H1 (cell line): ENCODE data around the gene SNED1. TPM values are rescaled to one million over a fixed set of nuclear protein-coding genes. Genes with fewer than 3 reads are reported as not detected.

ENCODE experiments used
- CTCF ChIA-PET: fragments of 300-600 bp; sonication (Branson Sonifier 250); formaldehyde crosslinking; loops from one replicate; lab custom pipeline; 2021; ENCODE audit not compliant: partially characterized antibody; lab: Charles Lee
- POLR2A ChIA-PET: fragments of 300-600 bp; sonication (Branson Sonifier 250); formaldehyde crosslinking; loops from one replicate; lab custom pipeline; 2021; ENCODE audit warnings: inconsistent platforms; ENCODE audit not compliant: partially characterized antibody; lab: Charles Lee
- DNase-seq, 2 experiments: peaks; one replicate each; pipeline versions ENCODE4 v3.0.0 to v3.0.0-alpha.2; 2010 to 2022; ENCODE audit warnings: low spot score in 2 of 2, low read depth in 1 of 2, mixed read lengths in 1 of 2
- FAIRE-seq: peaks from 2 replicates; lab custom pipeline; 2011; peaks lifted over from hg19 to GRCh38; lab: Jason Lieb, UNC
- H2AFZ ChIP-seq: 2 replicates; pipeline ENCODE4 v1.8.1; 2012; ENCODE audit warnings: low read length, inconsistent platforms
- H2AK5ac ChIP-seq: 2 replicates; pipeline ENCODE4 v1.6.1; 2013; ENCODE audit warnings: low read depth, low read length
- H2BK120ac ChIP-seq: replicated peaks from 2 replicates; pipeline ENCODE3; 2013; ENCODE audit warnings: low read depth, low read length, inconsistent platforms
- H2BK12ac ChIP-seq: 2 replicates; pipeline ENCODE4 v1.6.1; 2013; ENCODE audit warnings: low read depth, low read length
- H2BK15ac ChIP-seq: 2 replicates; pipeline ENCODE4 v1.6.1; 2013; ENCODE audit warnings: low read length
- H2BK20ac ChIP-seq: 2 replicates; pipeline ENCODE4 v1.6.1; 2013; ENCODE audit warnings: low read length
- H2BK5ac ChIP-seq: 2 replicates; pipeline ENCODE4 v1.6.1; 2013; ENCODE audit warnings: low read depth, low read length
- H3K14ac ChIP-seq: 2 replicates; pipeline ENCODE4 v1.6.1; 2013; ENCODE audit warnings: inconsistent platforms; ENCODE audit not compliant: insufficient read length
- H3K18ac ChIP-seq: 2 replicates; pipeline ENCODE4 v1.6.1; 2013; ENCODE audit warnings: low read length; ENCODE audit errors: extremely low read depth
- H3K23ac ChIP-seq: 2 replicates; pipeline ENCODE4 v1.6.1; 2013; ENCODE audit warnings: inconsistent platforms; ENCODE audit not compliant: insufficient read length
- H3K23me2 ChIP-seq: 2 replicates; pipeline ENCODE4 v1.6.1; 2013; ENCODE audit warnings: low read depth, low read length
- H3K27ac ChIP-seq: 2 replicates; pipeline ENCODE4 v1.6.1; 2011; ENCODE audit warnings: low read depth, low read length, inconsistent platforms
- H3K27me3 ChIP-seq, 4 experiments: replicated peaks in 1 of 4; 1 replicate in 1 of 4; 2 replicates in 3 of 4; pipeline versions ENCODE4 v1.6.1 to v1.8.1; 2011 to 2013; ENCODE audit warnings: low read length in 3 of 4, mild to moderate bottlenecking in 3 of 4, inconsistent platforms in 2 of 4, mixed read lengths in 2 of 4, moderate library complexity in 1 of 4; ENCODE audit not compliant: control insufficient read depth in 3 of 4, insufficient read depth in 3 of 4; ENCODE audit errors: extremely low read depth in 1 of 4
- H3K36me3 ChIP-seq, 4 experiments: 2 replicates each; pipeline versions ENCODE4 v1.6.1 to v1.8.1; 2011 to 2013; ENCODE audit warnings: mild to moderate bottlenecking in 4 of 4, low read length in 3 of 4, moderate library complexity in 2 of 4, control low read depth in 1 of 4, inconsistent platforms in 1 of 4; ENCODE audit not compliant: insufficient read depth in 4 of 4, control insufficient read depth in 2 of 4
- H3K4ac ChIP-seq: replicated peaks from 2 replicates; pipeline ENCODE3; 2013; ENCODE audit warnings: low read length, low read depth, mixed read lengths, inconsistent platforms; ENCODE audit not compliant: insufficient read length
- H3K4me1 ChIP-seq, 4 experiments: replicated peaks in 1 of 4; 1 replicate in 1 of 4; 2 replicates in 3 of 4; pipeline versions ENCODE4 v1.6.1 to v1.8.1; 2011 to 2013; ENCODE audit warnings: low read length in 3 of 4, inconsistent platforms in 2 of 4, mixed read lengths in 1 of 4; ENCODE audit not compliant: insufficient read depth in 4 of 4, control insufficient read depth in 3 of 4
- H3K4me2 ChIP-seq, 2 experiments: 2 replicates each; pipeline versions ENCODE4 v1.6.1 to v1.8.1; 2011 to 2013; ENCODE audit warnings: low read depth in 2 of 2, low read length in 2 of 2, control low read depth in 1 of 2, inconsistent platforms in 1 of 2, mild to moderate bottlenecking in 1 of 2; ENCODE audit not compliant: insufficient read depth in 1 of 2
- H3K4me3 ChIP-seq, 4 experiments: fragments of 200-600, 300-600 bp in 1 of 4; sonication (generic), shearing (Covaris generic), sonication (Bioruptor Twin) in 1 of 4; 2 replicates each; pipeline versions ENCODE4 v1.5.1 to v1.8.1; 2011 to 2016; ENCODE audit warnings: low read length in 4 of 4, low read depth in 3 of 4, control low read depth in 2 of 4, inconsistent platforms in 2 of 4, mild to moderate bottlenecking in 2 of 4, mixed read lengths in 1 of 4, moderate library complexity in 1 of 4; ENCODE audit not compliant: insufficient read depth in 2 of 4; ENCODE audit errors: extremely low read depth in 1 of 4
- H3K56ac ChIP-seq: replicated peaks from 2 replicates; pipeline ENCODE3; 2013; ENCODE audit warnings: low read depth, mild to moderate bottlenecking, mixed read lengths, low read length, inconsistent platforms; ENCODE audit not compliant: insufficient read length
- H3K79me1 ChIP-seq: 2 replicates; pipeline ENCODE4 v1.6.1; 2013; ENCODE audit warnings: low read depth, low read length, control low read depth
- H3K79me2 ChIP-seq, 2 experiments: 2 replicates each; pipeline versions ENCODE4 v1.6.1 to v1.8.1; 2012 to 2013; ENCODE audit warnings: low read length in 2 of 2, mild to moderate bottlenecking in 2 of 2, inconsistent platforms in 1 of 2; ENCODE audit not compliant: insufficient read depth in 2 of 2, control insufficient read depth in 1 of 2
- H3K9ac ChIP-seq, 4 experiments: replicated peaks in 1 of 4; 1 replicate in 1 of 4; 2 replicates in 3 of 4; pipeline versions ENCODE4 v1.6.1 to v1.8.1; 2011 to 2013; ENCODE audit warnings: low read depth in 3 of 4, low read length in 3 of 4, control low read depth in 2 of 4, mild to moderate bottlenecking in 2 of 4, moderate library complexity in 2 of 4, inconsistent platforms in 1 of 4; ENCODE audit errors: extremely low read depth in 1 of 4
- H3K9me3 ChIP-seq, 2 experiments: 2 replicates each; pipeline versions ENCODE4 v1.6.1 to v1.8.1; 2012 to 2013; ENCODE audit warnings: mild to moderate bottlenecking in 2 of 2, moderate library complexity in 2 of 2, control low read depth in 1 of 2, inconsistent platforms in 1 of 2, low read depth in 1 of 2, low read length in 1 of 2, mixed read lengths in 1 of 2; ENCODE audit not compliant: insufficient read depth in 2 of 2
- H4K20me1 ChIP-seq, 2 experiments: replicated peaks in 1 of 2; 2 replicates each; pipeline versions ENCODE3 to v1.8.1; 2011 to 2013; ENCODE audit warnings: inconsistent platforms in 2 of 2, low read length in 2 of 2, mild to moderate bottlenecking in 1 of 2; ENCODE audit not compliant: insufficient read depth in 2 of 2, control insufficient read depth in 1 of 2
- H4K5ac ChIP-seq: 2 replicates; pipeline ENCODE4 v1.6.1; 2013; ENCODE audit warnings: low read length, low read depth, mixed read lengths, inconsistent platforms; ENCODE audit not compliant: insufficient read length
- H4K8ac ChIP-seq: 2 replicates; pipeline ENCODE4 v1.8.0; 2013; ENCODE audit warnings: mild to moderate bottlenecking, moderate library complexity, low read length, inconsistent platforms; ENCODE audit not compliant: insufficient read depth; ENCODE audit errors: extremely low read depth
- H4K91ac ChIP-seq: replicated peaks from 2 replicates; pipeline ENCODE3; 2013; ENCODE audit warnings: low read length, mixed read lengths, inconsistent platforms; ENCODE audit not compliant: insufficient read length
- ASH2L ChIP-seq: fragments of 200-600, 300-600 bp; sonication (generic); IDR thresholded peaks from one replicate; pipeline ENCODE4 v1.7.1; 2017; ENCODE audit warnings: low read length
- ATF2 ChIP-seq: IDR thresholded peaks from 2 replicates; pipeline ENCODE4 v1.6.1; 2012; ENCODE audit warnings: low read length, inconsistent platforms
- BACH1 ChIP-seq: IDR thresholded peaks from 2 replicates; pipeline ENCODE4 v1.6.1; 2012; ENCODE audit warnings: low read length, improper control_type of control experiment
- CEBPB ChIP-seq: IDR thresholded peaks from 2 replicates; pipeline ENCODE4 v1.6.1; 2012; ENCODE audit warnings: low read depth, low read length
- CTCF ChIP-seq, 3 experiments: IDR thresholded peaks; 1 replicate in 2 of 3; 2 replicates in 1 of 3; pipeline versions ENCODE4 v1.5.1 to v1.6.1; 2011; ENCODE audit warnings: low read length in 3 of 3, mild to moderate bottlenecking in 3 of 3, inconsistent platforms in 2 of 3, low read depth in 1 of 3, moderate library complexity in 1 of 3; ENCODE audit not compliant: insufficient read depth in 1 of 3; ENCODE audit errors: control extremely low read depth in 1 of 3
- FOSL1 ChIP-seq: IDR thresholded peaks from 2 replicates; pipeline ENCODE4 v1.6.1; 2011; ENCODE audit warnings: mild to moderate bottlenecking, low read depth, low read length, moderate library complexity; ENCODE audit not compliant: insufficient read depth
- JUN ChIP-seq: IDR thresholded peaks from 2 replicates; pipeline ENCODE4 v1.6.1; 2011; ENCODE audit warnings: low read depth, mild to moderate bottlenecking, improper control_type of control experiment, low read length
- WGBS, 2 experiments: shearing (Covaris generic) in 1 of 2; methylation state at CpG; one replicate each; pipeline versions ENCODE4 v1.1.6 to v1.1.7; 2013 to 2015; ENCODE audit warnings: low lambda C conversion rate in 2 of 2, mixed read lengths in 2 of 2, inconsistent platforms in 1 of 2, low coverage in 1 of 2, missing lambda C conversion rate in 1 of 2; ENCODE audit not compliant: insufficient replicate concordance in 2 of 2, insufficient coverage in 1 of 2, insufficient read length in 1 of 2; ENCODE audit errors: extremely low coverage in 1 of 2, missing lambda C conversion rate in 1 of 2; 5-methylcytosine and 5-hydroxymethylcytosine counted together
- polyA plus RNA-seq, 7 experiments: library from polyadenylated mRNA; depleted of rRNA in 3 of 7; stranded (reverse) in 5 of 7; unstranded in 2 of 7; fragments of >200 nt in 5 of 7; fragments of 200-250 nt in 2 of 7; gene quantifications; 1 replicate in 5 of 7; 2 replicates in 1 of 7; 4 replicates in 1 of 7; pipeline versions ENCODE4 v1.2.1 to v1.2.3, GENCODE V29; 2011 to 2013; ENCODE audit warnings: missing spikeins in 2 of 7, mixed read lengths in 2 of 7
- total RNA-seq: library from RNA; stranded (reverse); fragmentation: NEBNext Ultra II Directional; extraction: Animal tissue kit (Norgen Biotek cat#: 25700); gene quantifications from 2 replicates; pipeline ENCODE4 v1.2.1, GENCODE V29; 2021

Gene SNED1
- total and polyA plus RNA-seq, 2 of the 8 experiments (the other 6 are each of a cell fraction or from before 2014, with no cell fraction given) = 1.9 TPM

GRCh38 chr2:241002275-241003046 is 4.0 kb downstream of the SNED1 start:
- no peak for DNase-seq
- H3K4me3 ChIP-seq = no peak overlapping the region
- no peak overlapping the region for H3K23ac ChIP-seq
- no peak overlapping the region for H4K91ac ChIP-seq
- no peak overlapping the region for H3K4ac ChIP-seq
- no peak overlapping the region for H2BK20ac ChIP-seq
- no peaks in the 10 kb centered on the region for H3K79me1 ChIP-seq
- H2BK15ac ChIP-seq = no peak overlapping the region
- H3K27ac ChIP-seq = no peak overlapping the region
- H3K9ac ChIP-seq = no peak overlapping the region
- H2AK5ac ChIP-seq = no peak overlapping the region
- peaks cover 0 to 6% (median 2%) of the 10 kb centered on the region in 4 experiments; a peak in 3 of 7 replicates for H3K4me1 ChIP-seq
- H2AFZ ChIP-seq = no peak overlapping the region
- FAIRE-seq = no peak
- H3K36me3 ChIP-seq = no peaks in the 10 kb centered on the region
- no peak for TF ChIP-seq BACH1
- no peak for TF ChIP-seq JUN
- no peak for TF ChIP-seq FOSL1
- TF ChIP-seq ASH2L = no peak
- no peak for TF ChIP-seq ATF2
- TF ChIP-seq CEBPB = no peak
- TF ChIP-seq CTCF (IDR thresholded peaks at IDR 0.05; ENCODE audit: control extremely low read depth in 1 of 3, insufficient read depth in 1 of 3, low read depth in 1 of 3, low read length in 3 of 3) = no peak
- H3K56ac ChIP-seq = no peak overlapping the region
- H3K27me3 ChIP-seq = peaks cover 5 to 27% (median 15%) of the 10 kb centered on the region in 4 experiments
- peaks cover 11 to 13% of the 10 kb centered on the region in 2 experiments for H3K9me3 ChIP-seq
- H3K14ac ChIP-seq = no peak overlapping the region
- WGBS, 2 experiments = 84% methylated on average over 11 of the region's 11 CpGs; no CpG with 5 or more reads in 1 of the 2 experiments
- CTCF ChIA-PET = interaction anchor here (1.1 to 3.1 kb wide), 4 partner anchors 13 to 124 kb away, joined by 4 to 16 read pairs (median 10); no protein-coding TSS in a partner anchor
- peaks cover 4% of the 10 kb centered on the region; the same call in 1 of the 2 replicates for H3K23me2 ChIP-seq
- H3K79me2 ChIP-seq = no peaks in the 10 kb centered on the region
- no peak overlapping the region for H4K5ac ChIP-seq
- no peak overlapping the region; the same call in none of the 2 replicates for H4K8ac ChIP-seq
- H3K4me2 ChIP-seq = no peak overlapping the region
- POLR2A ChIA-PET = interaction anchor here (0.8 kb wide), 1 partner anchor 157 kb away, joined by 3 read pairs; no protein-coding TSS in a partner anchor
- no peak overlapping the region for H2BK12ac ChIP-seq
- no peak overlapping the region for H3K18ac ChIP-seq
- H2BK120ac ChIP-seq = no peak overlapping the region
- H2BK5ac ChIP-seq = no peak overlapping the region; the same call in 1 of the 2 replicates
- H4K20me1 ChIP-seq = peaks cover 0 to 7% of the 10 kb centered on the region in 2 experiments
